Fibroblast of villous mesenchyme (primary cell): ENCODE measurements around the gene PLXDC2. TPM values are rescaled to one million over a fixed set of nuclear protein-coding genes. Genes with fewer than 3 reads are reported as not detected.

Source experiments
- DNase-seq: peaks from one replicate; pipeline ENCODE4 v3.0.0-alpha.2; 2010; ENCODE audit warnings: low read depth
- H3K4me3 ChIP-seq: 2 replicates; pipeline ENCODE4 v1.5.1; 2011; ENCODE audit warnings: low read depth, mild to moderate bottlenecking, low read length
- CTCF ChIP-seq: IDR thresholded peaks from 2 replicates; pipeline ENCODE4 v1.5.1; 2012; ENCODE audit warnings: low read depth, mild to moderate bottlenecking, low read length; ENCODE audit not compliant: insufficient read depth
- total RNA-seq: library from RNA; depleted of rRNA; stranded (reverse); fragments of >200 nt; gene quantifications from 2 replicates; pipeline ENCODE4 v1.2.3, GENCODE V29; 2012

Gene PLXDC2
- total RNA-seq, 1 donor = 19.0 TPM

- no peak overlapping the region for H3K4me3 ChIP-seq
- TF ChIP-seq CTCF = no peak
- no peak for DNase-seq
Observed at GRCh38 chr10:19882621-19883020, 66.4 kb downstream of the PLXDC2 start.

GRCh38 chr10:19888061-19888660 lies 71.9 kb downstream of the PLXDC2 start:
- TF ChIP-seq CTCF = no peak
- no peak overlapping the region for H3K4me3 ChIP-seq
- no peak for DNase-seq

GRCh38 chr10:19889256-19889655 lies 73.0 kb downstream of the PLXDC2 start:
- DNase-seq = no peak
- no peak for TF ChIP-seq CTCF
- no peak overlapping the region for H3K4me3 ChIP-seq

GRCh38 chr10:19891429-19891828 lies 75.2 kb downstream of the PLXDC2 start:
- TF ChIP-seq CTCF = no peak
- DNase-seq = no peak
- H3K4me3 ChIP-seq = no peak overlapping the region

- TF ChIP-seq CTCF = no peak
- no peak overlapping the region for H3K4me3 ChIP-seq
- no peak for DNase-seq
Observed at GRCh38 chr10:19892270-19892669, 76.0 kb downstream of the PLXDC2 start.

- no peak for DNase-seq
- no peak for TF ChIP-seq CTCF
- no peak overlapping the region for H3K4me3 ChIP-seq
Observed at GRCh38 chr10:19892677-19893076, 76.4 kb downstream of the PLXDC2 start.

GRCh38 chr10:19895500-19895899 lies 79.3 kb downstream of the PLXDC2 start:
- H3K4me3 ChIP-seq = no peak overlapping the region
- TF ChIP-seq CTCF = no peak

More at GRCh38 chr10:19895500-19895899, 79.3 kb downstream of the PLXDC2 start:
- no peak for DNase-seq
